ENCODE results near the gene ZNF3.
A peak's percentile ranks its signal among the peaks of the same experiment; 100 is the strongest.

ZNF3 gene

DNA sequence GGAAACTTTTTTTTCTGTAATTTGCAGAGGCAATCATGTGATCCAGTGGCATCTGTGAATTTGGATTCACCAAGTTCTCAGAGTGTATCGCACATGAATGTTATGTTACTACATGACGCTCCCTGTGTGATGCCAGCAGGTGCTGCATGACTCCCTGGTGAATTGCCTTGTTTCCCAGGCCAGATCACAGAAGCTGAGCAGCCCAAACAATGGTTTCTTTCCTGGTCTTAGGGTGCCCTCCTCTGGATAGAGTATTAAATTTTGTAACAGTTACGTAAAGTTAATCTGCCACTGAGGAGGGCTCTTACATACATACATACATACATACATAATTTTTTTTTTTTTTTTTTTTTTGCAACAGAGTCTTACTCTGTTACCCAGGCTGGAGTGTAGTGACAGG, 28.3 kb downstream of the ZNF3 start:
- no peak for DNase-seq (ENCODE audit: low read depth)

DNA sequence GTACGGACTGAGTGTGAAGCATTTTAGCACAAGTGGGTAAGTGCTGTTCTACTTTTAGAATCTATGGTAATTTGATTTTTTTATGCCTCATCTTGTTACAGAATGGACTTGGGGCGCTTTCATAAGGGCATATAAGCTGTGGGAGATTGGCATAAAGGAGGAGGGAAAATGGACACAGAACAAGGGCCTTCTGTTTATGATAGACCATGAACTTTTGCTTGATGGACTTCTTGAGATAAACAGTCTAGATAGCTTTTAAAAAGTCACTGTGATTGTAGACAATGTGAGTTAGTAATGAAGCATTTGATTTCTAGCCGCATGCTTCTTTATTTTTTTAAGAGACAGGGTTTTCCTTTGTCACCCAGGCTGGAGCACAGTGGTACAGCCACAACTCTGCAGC, 29.9 kb downstream of the ZNF3 start:
- no peak for DNase-seq (ENCODE audit: low read depth)

DNA sequence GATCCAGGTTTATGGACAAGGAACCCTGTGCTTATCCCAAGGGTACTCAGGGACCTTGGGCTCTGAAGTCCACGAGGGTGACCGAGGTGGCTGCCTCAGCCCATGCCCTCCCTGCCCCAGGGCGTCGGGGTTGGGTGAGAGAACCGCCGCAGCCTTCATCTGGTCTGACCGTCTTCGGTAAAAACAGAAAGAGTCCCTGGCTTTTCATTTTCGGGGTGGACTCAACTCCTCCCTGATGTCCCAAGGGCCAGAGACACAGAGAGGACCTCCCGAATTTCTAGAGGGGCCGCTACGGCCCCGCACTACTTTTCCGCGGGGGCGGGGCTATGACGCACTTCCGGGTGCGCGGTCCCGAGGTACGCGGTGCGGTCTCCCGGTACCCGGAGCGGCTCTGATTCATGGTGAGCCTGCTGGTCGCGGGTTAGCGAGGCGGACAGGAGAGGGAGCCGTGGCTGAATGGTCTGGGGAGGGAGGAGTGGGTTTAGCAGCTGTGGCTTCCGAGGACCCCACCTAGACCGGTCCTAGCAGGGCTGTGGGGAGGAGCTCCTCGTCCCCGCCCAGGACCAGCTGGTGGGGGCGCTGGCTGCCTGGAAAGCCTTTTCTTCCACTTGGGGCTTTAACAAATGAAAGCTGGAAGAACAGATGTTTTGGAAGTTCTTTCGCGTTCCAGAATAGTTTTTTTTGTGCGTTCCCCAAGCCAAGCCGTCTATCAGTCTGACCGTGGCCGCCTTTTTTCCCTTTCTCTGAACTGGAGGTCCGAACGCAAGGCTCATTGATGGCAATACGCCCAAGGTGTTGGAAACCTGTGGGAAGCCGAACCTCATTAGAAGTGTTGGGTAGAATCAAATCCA, 31.9 kb downstream of the ZNF3 start, which contains the start of gene ZSCAN21:
Gene ZSCAN21 (plus strand): TSS at position 334 of the 851 bp plus-strand sequence. CDS start 7,233 bp downstream, outside the sequence.
- peak; percentile 46 for DNase-seq (ENCODE audit: low read depth)

DNA sequence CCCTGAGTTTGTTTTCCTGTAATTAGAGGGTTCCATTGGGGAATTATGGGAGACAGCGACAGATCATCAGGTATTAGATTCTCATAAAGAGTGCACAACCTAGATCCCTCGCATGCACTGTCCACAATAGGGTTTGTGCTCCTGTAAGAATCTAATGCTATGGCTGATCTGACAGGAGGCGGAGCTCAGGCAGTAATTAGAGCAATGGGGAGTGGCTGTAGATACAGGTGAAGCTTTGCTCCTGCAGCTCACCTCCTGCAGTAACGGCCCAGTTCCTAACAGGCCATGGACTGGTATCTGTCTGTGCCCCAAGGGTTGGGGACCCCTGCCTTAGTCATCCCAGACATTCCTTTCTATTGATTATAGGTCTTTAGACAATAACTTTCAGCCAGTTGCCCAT, 32.8 kb downstream of the ZNF3 start:
- DNase-seq (ENCODE audit: low read depth) = no peak

DNA sequence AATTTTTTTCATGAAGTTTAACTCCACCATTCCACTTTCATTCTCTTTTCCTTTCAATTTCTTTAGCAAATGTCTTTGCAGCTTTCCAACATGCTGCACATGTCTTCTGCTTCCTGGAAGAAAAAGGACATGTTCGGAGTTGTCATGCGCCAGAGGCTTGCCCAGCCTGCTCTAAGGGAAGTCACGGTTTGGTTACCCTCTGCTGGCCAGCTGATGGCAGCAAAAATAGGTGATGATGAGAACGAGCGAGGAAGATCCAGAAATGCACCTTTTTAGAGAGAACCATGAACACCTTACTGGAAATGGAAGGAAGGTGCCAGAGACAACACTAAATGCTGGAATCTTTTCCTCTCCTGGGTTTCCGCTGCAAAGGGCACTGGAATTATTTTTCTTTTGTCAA, 36.8 kb downstream of the ZNF3 start:
- DNase-seq (ENCODE audit: low read depth) = no peak

DNA sequence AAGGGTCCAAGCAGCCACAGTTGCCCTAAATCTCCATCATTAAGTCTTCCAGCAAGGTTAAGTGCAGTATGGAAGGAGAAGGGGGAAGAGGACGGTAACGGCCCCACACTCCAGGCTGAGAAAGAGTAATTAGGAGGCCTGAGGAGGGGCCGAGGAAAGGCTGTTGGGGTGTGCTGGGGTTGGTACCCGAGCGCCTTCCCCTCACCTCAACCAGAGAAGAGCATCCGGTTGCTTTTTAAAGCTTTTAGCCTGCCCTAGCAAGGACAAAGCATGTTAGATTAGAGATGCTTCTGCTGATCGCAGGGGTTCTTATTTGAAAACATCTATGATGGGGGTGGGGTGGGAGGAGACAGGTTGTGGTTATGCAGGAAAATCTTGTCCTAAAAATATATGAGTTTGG, 40.9 kb downstream of the ZNF3 start:
- no peak for DNase-seq (ENCODE audit: low read depth)

DNA sequence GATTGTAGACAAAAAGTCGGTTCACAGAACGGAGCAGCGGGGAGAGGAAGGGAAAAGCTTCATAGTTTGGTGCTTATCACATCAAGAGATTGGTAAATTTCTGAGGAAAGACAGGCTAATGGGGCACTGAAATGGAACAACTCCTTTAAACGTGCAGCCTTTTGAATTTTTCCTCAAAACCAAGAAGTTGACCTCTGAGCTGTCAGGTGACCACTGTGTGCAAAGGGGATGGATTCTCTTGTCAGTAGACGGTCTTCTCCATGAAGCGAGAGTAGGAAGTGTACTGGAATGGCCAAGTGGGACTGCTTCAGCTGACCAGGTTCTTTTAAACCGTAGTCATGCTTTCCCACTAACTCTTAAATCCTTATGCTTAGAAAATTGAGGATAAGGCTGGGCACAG, 43.2 kb downstream of the ZNF3 start:
- DNase-seq (ENCODE audit: low read depth) = no peak

DNA sequence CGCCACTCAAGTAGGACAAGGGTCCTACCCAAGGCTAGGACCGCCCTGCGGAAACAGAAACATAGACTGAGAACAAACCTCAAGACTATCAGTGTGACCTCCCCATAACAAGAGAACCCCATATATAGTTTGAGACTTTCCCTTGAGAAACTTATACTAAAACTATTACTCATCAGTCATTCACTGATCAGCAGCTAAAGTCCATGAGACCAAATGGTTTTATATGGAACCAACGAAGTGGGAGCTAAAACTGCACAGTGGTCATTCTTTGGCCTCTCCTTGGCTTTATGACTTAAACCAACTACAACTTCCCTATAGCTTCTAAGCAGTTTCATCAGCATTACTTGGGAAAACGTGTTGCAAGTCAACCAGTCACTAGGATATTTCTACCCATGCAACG, 45.6 kb downstream of the ZNF3 start:
- no peak for DNase-seq (ENCODE audit: low read depth)

DNA sequence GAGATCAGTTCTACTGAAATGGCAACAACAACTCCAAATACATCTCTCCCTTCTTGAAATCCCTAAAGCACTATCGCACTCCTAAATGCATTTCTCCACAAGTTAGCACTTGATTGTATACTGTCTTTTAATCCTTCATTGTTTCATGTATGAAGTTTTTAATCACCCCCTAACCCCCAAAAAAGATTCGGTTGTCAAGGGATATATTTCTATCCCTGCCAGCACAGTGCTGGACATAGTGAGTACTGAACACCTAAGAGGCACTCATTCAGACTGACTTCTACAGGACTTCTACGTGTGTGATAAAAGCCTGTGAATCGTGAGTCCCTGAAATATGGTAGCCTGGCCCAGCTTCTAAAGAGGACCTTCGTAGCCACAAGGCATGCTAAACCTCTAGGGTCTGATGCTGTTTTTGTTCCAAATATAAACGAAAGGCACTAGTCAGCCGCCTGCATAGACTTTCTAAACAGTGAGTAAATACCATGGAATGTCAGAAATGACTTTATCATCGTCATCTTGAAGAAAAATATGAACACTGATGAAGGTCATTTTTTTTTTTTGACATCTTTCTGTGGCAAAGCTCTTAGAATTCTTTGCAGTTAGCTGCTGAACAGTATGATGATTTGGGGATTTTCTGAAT, 46.5 kb downstream of the ZNF3 start:
- peak; percentile 79 for DNase-seq (ENCODE audit: low read depth)

DNA sequence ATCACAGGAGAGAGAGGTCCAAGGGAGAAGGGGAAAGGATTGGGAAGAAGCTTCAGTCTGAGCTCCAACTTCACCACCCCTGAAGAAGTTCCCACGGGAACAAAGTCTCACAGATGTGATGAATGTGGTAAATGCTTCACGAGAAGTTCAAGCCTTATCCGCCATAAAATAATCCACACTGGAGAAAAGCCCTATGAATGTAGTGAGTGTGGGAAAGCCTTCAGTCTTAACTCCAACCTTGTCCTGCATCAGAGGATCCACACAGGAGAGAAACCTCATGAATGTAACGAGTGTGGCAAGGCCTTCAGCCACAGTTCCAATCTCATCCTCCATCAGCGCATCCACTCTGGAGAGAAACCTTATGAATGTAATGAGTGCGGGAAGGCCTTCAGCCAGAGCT, 48.0 kb downstream of the ZNF3 start:
- DNase-seq (ENCODE audit: low read depth) = no peak

DNA sequence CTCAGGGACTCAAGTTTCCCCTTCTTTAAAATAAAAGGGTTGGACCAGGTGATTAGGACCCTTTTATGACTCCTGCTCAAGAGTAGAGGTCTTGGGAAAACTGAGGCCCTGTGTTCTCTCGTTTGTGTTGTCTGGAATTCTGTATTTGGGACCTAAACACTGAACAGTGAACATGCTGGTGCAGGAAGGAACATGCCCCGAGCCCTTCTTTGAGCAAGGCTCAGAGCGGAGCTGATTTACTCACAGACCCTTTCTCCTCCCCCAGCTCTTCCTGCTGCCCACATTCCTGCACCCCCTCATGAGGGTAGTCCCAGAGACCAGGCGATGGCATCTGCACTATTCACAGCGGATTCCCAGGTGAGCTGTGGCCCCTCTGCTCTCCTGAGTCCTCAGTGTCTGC, 51.9 kb downstream of the ZNF3 start:
- DNase-seq (ENCODE audit: low read depth) = no peak

DNA sequence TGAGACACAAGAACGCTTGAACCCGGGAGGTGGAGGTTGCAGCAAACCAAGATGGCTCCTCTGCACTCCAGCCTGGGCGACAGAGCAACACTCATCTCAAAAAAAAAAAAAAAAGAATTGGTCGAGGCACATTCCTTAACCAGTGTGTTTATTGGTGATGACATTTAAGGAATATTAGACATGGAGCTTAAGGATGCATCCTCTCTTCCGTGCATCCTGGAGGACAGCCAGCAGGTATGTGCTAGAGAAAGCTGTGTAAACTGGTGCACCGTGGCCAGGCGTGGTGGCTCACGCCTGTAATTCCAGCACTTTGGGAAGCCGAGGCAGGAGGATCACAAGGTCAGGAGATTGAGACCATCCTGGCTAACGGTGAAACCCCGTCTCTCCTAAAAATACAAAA, 54.3 kb downstream of the ZNF3 start:
- DNase-seq (ENCODE audit: low read depth) = no peak

DNA sequence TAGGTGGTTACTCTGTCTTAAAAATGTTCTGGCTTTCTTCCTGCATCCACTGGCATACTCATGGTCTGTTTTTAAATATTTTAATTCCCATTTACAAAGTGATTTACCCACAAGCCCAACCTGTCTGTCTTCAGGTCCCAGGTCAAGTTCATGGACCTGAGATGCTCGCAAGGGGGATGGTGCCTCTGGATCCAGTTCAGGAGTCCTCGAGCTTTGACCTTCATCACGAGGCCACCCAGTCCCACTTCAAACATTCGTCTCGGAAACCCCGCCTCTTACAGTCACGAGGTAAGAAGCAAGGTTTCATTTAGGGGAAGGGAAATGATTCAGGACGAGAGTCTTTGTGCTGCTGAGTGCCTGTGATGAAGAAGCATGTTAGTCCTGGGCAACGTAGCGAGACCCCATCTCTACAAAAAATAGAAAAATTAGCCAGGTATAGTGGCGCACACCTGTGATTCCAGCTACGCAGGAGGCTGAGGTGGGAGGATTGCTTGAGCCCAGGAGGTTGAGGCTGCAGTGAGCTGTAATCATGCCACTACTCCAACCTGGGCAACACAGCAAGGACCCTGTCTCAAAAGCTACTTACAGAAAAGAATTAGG, 57.4 kb downstream of the ZNF3 start:
- DNase-seq (ENCODE audit: low read depth) = no peak

DNA sequence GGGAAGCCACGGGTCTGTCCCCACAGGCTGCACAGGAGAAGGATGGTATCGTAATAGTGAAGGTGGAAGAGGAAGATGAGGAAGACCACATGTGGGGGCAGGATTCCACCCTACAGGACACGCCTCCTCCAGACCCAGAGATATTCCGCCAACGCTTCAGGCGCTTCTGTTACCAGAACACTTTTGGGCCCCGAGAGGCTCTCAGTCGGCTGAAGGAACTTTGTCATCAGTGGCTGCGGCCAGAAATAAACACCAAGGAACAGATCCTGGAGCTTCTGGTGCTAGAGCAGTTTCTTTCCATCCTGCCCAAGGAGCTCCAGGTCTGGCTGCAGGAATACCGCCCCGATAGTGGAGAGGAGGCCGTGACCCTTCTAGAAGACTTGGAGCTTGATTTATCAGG, 58.0 kb downstream of the ZNF3 start:
- no peak for DNase-seq (ENCODE audit: low read depth)

DNA sequence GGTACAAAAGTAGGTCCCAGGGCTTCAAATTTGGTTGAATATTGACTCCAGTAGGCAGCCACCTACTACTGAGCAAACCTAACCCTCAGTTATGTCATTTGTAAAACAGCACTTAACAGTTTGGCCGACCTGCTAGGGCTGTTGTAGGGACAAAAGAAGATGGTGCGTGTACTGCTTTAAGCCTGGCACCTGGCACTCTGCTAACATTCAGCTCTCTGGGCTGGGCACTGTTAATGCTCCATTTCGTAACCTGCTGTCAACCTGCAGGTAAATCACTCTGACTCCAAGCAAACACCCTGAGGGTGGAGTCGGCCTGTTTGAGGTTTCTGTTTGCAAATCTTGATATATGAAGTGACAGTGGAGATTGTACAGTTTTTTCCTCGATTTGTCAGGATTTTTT, 58.9 kb downstream of the ZNF3 start:
- no peak for DNase-seq (ENCODE audit: low read depth)

DNA sequence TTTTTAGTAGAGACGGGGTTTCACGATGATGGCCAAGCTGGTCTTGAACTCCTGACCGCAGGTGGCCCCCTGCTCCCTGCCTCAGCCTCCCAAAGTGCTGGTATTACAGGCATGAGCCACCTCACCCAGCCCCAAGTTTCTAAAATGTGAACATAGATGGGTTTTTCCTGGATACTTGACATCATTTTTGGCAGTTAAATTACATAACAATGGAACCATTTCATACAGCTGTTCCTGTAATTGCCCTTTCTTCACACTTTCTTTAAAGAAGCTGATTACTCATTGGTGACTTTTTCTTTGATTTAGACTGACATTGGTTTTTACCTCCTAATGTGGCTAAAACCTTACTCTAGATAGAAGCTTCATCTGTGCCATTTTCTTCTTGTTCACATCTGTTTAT, 60.2 kb downstream of the ZNF3 start:
- DNase-seq (ENCODE audit: low read depth) = no peak

Measured in non-pigmented ciliary epithelial cell (primary cell).